Mesendoderm (in vitro differentiated cells): Measurements from ENCODE around the gene USH1G.

ENCODE experiments used
- DNase-seq: peaks from one replicate; pipeline ENCODE4 v3.0.0; 2013
- H2AK5ac ChIP-seq: 2 replicates; pipeline ENCODE4 v1.6.1; 2013; ENCODE audit warnings: low read length, inconsistent platforms
- H2BK120ac ChIP-seq: 2 replicates; pipeline ENCODE4 v1.6.1; 2013; ENCODE audit warnings: low read depth, mild to moderate bottlenecking, low read length, moderate library complexity, mixed read lengths
- H2BK15ac ChIP-seq: replicated peaks from 2 replicates; pipeline ENCODE4 v1.6.1; 2013; ENCODE audit warnings: low read depth, mild to moderate bottlenecking, moderate library complexity
- H2BK5ac ChIP-seq: 2 replicates; pipeline ENCODE4 v1.6.1; 2013; ENCODE audit warnings: low read length, inconsistent platforms
- H3K18ac ChIP-seq: 2 replicates; pipeline ENCODE4 v1.6.1; 2013; ENCODE audit warnings: mild to moderate bottlenecking, low read length, mixed read lengths
- H3K23ac ChIP-seq: one replicate; pipeline ENCODE4 v1.6.1; 2013; ENCODE audit warnings: low read length
- H3K27ac ChIP-seq: 2 replicates; pipeline ENCODE4 v1.5.1; 2013; ENCODE audit warnings: low read depth, mild to moderate bottlenecking, inconsistent platforms, low read length, moderate library complexity
- H3K27me3 ChIP-seq: 2 replicates; pipeline ENCODE4 v1.6.1; 2013; ENCODE audit warnings: low read length, control low read depth, mild to moderate bottlenecking, inconsistent platforms; ENCODE audit not compliant: insufficient read depth, poor library complexity
- H3K36me3 ChIP-seq: 2 replicates; pipeline ENCODE4 v1.6.1; 2013; ENCODE audit warnings: low read length, inconsistent platforms; ENCODE audit not compliant: control insufficient read depth, insufficient read depth
- H3K4ac ChIP-seq: one replicate; pipeline ENCODE4 v1.6.1; 2013; ENCODE audit warnings: low read depth, mild to moderate bottlenecking, low read length, moderate library complexity
- H3K4me1 ChIP-seq: 2 replicates; pipeline ENCODE4 v1.6.1; 2013; ENCODE audit warnings: low read depth, low read length, inconsistent platforms; ENCODE audit not compliant: control insufficient read depth
- H3K4me2 ChIP-seq: 2 replicates; pipeline ENCODE4 v1.6.1; 2013; ENCODE audit warnings: low read length
- H3K4me3 ChIP-seq: 2 replicates; pipeline ENCODE4 v1.5.1; 2013; ENCODE audit warnings: mild to moderate bottlenecking, low read length
- H3K56ac ChIP-seq: one replicate; pipeline ENCODE4 v1.6.1; 2013; ENCODE audit warnings: low read length
- H3K79me1 ChIP-seq: 2 replicates; pipeline ENCODE4 v1.6.1; 2013; ENCODE audit warnings: low read length, inconsistent platforms
- H3K79me2 ChIP-seq: 2 replicates; pipeline ENCODE4 v1.6.1; 2013; ENCODE audit warnings: mild to moderate bottlenecking, low read length; ENCODE audit not compliant: control insufficient read depth, insufficient read depth
- H3K9ac ChIP-seq: 2 replicates; pipeline ENCODE4 v1.6.1; 2013; ENCODE audit warnings: low read length, inconsistent platforms
- H4K5ac ChIP-seq: one replicate; pipeline ENCODE4 v1.6.1; 2013; ENCODE audit warnings: low read length
- H4K8ac ChIP-seq: one replicate; pipeline ENCODE4 v1.6.1; 2013; ENCODE audit warnings: low read depth, mild to moderate bottlenecking, control low read depth, low read length, moderate library complexity
- WGBS: extraction: QIAGEN DNeasy Blood & Tissue Kit; methylation state at CpG from one replicate; pipeline ENCODE4 v1.1.7; 2013; ENCODE audit warnings: low lambda C conversion rate, missing lambda C conversion rate; ENCODE audit not compliant: insufficient coverage; ENCODE audit errors: extremely low coverage; 5-methylcytosine and 5-hydroxymethylcytosine counted together

USH1G gene

DNA sequence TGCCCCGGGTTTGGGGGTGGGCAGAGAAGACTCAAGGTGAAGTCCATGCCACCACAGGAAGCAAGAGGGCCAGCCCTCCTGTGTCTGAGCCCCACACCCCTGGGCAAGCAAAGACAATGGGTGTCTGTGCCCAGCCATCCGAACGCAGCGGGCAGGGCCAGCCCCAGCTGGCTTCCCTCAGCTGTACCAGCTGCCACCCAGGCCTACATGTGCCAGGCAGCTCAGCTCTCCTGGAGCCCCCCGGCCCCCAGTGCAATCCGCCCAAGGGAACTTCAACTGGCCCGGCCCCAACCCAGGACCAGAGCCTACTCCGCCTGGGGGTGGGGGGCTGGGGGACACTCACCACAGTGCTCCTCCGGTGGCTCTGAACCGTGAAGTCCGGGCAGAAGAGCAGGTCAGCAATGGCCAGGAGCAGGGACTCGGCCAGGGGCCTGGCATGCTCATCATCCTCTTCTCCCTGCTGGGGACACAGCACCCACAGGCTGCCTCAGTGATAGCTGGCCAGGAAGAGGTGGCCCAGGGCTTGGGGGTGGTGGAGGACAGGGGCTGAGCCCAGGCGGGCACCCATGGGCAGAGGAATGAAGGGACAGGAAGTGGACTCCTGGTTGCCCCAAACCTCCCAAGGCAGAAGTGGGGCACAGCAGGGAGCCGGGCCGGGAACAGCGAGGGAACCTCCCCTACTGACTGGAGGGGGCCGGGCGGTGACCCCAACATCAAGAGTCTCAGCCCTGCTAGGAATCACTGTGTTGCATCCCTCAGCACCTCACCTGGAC lies 39.8 kb upstream of the USH1G start:
- no peak for DNase-seq
- Histone ChIP-seq H3K79me2 (no peaks in the 10 kb centered on the region), H3K9ac (no peak overlapping the region), H3K18ac (no peak overlapping the region), H2BK120ac (no peak overlapping the region), H4K8ac (no peak overlapping the region), H2BK15ac (no peak overlapping the region), H3K27me3 (no peaks in the 10 kb centered on the region), H3K4ac (no peak overlapping the region), H3K4me3 (no peak overlapping the region), H2BK5ac (no peak overlapping the region), H4K5ac (no peak overlapping the region), H3K4me1 (no peaks in the 10 kb centered on the region), H2AK5ac (no peak overlapping the region), H3K79me1 (no peaks in the 10 kb centered on the region), H3K4me2 (no peak overlapping the region), H3K23ac (no peak overlapping the region), H3K36me3 (no peaks in the 10 kb centered on the region), H3K27ac (no peak overlapping the region), H3K56ac (no peak overlapping the region)
- WGBS = no CpG with 5 or more reads among the region's 18 CpGs

DNA sequence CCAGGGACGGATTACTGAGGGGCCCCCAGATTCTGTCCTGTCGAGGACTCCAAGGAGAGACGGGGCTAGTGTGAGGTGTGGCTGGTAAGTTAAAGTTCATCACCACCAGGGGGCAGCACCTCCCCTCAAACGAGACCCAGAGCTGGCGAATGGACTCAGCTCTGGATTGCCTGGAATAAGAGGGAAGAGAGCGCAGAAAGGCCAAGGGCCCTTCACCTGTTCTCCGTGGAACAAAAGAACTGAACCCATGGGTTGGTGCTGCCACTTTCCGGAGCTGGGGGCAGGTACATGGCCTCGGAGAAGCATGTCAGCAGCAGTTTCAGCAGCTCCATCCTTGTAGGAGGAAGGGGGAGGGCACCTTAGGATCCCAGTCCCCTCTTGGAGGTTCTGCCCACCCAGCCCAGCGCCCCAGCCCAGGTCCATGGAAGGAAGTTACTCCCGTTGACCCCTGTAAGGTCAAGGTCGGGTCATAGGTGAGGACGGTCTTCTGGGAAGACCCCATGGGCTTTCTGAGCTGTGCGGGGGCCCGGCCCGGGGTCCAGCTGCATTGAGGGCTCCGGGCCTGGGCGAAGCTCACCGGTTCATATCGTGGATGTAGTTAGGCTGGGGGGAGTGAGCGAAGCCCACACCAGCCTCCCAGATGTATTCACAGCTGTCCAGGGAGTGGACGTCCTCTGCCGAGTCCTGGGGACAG lies 38.7 kb upstream of the USH1G start:
- Histone ChIP-seq H3K4ac (no peak overlapping the region), H3K27ac (no peak overlapping the region), H3K9ac (no peak overlapping the region), H3K79me2 (no peaks in the 10 kb centered on the region), H3K18ac (no peak overlapping the region), H4K5ac (no peak overlapping the region), H3K4me1 (no peaks in the 10 kb centered on the region), H3K79me1 (no peaks in the 10 kb centered on the region), H2AK5ac (no peak overlapping the region), H2BK120ac (no peak overlapping the region), H3K4me2 (no peak overlapping the region), H3K36me3 (no peaks in the 10 kb centered on the region), H3K56ac (no peak overlapping the region), H3K23ac (no peak overlapping the region), H4K8ac (no peak overlapping the region), H2BK5ac (no peak overlapping the region), H2BK15ac (no peak overlapping the region), H3K27me3 (no peaks in the 10 kb centered on the region), H3K4me3 (no peak overlapping the region)
- DNase-seq = peak; percentile 90
- no CpG with 5 or more reads among the region's 23 CpGs for WGBS

GRCh38 chr17:74960570-74961342 lies 37.7 kb upstream of the USH1G start:
- Histone ChIP-seq H3K56ac (no peak overlapping the region), H3K36me3 (no peaks in the 10 kb centered on the region), H3K23ac (no peak overlapping the region), H3K9ac (no peak overlapping the region), H3K27me3 (no peaks in the 10 kb centered on the region), H3K18ac (no peak overlapping the region), H3K4me1 (no peaks in the 10 kb centered on the region), H4K5ac (no peak overlapping the region), H3K4me3 (no peak overlapping the region), H2BK120ac (no peak overlapping the region), H2BK5ac (no peak overlapping the region), H3K27ac (no peak overlapping the region), H2BK15ac (no peak overlapping the region), H4K8ac (no peak overlapping the region), H3K79me1 (no peaks in the 10 kb centered on the region), H3K4ac (no peak overlapping the region), H3K4me2 (no peak overlapping the region), H2AK5ac (peak overlapping the region; percentile 69), H3K79me2 (no peaks in the 10 kb centered on the region)
- WGBS = no CpG with 5 or more reads among the region's 19 CpGs
- DNase-seq = peak; percentile 90

DNA sequence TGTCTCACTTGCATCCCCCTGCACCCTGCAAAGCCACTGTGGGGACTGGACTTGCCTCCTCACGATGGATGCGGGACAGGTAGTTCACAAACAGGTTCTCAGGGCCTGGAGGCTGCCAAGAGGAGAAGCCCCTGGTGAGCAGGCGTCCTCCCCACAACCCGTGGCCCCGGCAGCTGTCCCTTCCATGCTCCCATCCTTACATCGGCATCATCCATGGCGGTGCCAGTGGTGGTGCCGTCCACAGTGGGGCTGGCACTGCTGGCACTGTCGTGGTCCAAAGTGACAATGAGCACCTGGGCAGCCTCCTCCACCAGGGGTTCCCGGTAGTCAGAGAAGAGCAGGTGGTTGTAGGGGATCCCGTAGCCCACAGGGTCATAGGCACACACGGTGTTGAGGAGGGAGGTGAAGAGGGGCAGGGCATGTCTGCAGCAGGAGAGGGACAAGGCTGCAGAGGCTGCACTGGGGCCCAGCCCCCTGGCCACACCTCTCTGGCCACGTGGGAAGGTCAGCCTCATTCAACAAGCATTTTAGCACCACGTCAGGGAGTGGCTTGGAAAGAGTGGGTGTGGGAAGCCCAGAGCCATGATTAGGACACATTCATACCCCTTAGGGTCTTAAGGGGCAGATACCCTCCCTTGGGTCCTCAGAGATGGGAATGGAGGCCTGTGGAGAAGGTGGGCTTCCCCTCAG lies 36.9 kb upstream of the USH1G start:
- no peak for DNase-seq
- H3K27me3 ChIP-seq = no peaks in the 10 kb centered on the region
- H3K4me2 ChIP-seq = no peak overlapping the region
- no peak overlapping the region for H4K8ac ChIP-seq
- no peak overlapping the region for H3K18ac ChIP-seq
- no peak overlapping the region for H2BK120ac ChIP-seq
- WGBS = no CpG with 5 or more reads among the region's 14 CpGs
- H2BK5ac ChIP-seq = no peak overlapping the region
- no peak overlapping the region for H3K9ac ChIP-seq
- H3K56ac ChIP-seq = no peak overlapping the region
- H4K5ac ChIP-seq = no peak overlapping the region
- H3K4me1 ChIP-seq = no peaks in the 10 kb centered on the region
- no peak overlapping the region for H3K27ac ChIP-seq
- H3K79me1 ChIP-seq = no peaks in the 10 kb centered on the region
- no peak overlapping the region for H3K23ac ChIP-seq
- no peaks in the 10 kb centered on the region for H3K79me2 ChIP-seq
- H2BK15ac ChIP-seq = no peak overlapping the region
- no peaks in the 10 kb centered on the region for H3K36me3 ChIP-seq
- H3K4me3 ChIP-seq = no peak overlapping the region
- H2AK5ac ChIP-seq = no peak overlapping the region
- H3K4ac ChIP-seq = no peak overlapping the region

GRCh38 chr17:74957935-74958740 lies 35.1 kb upstream of the USH1G start:
- Histone ChIP-seq H3K23ac (no peak overlapping the region), H2BK5ac (no peak overlapping the region), H2BK120ac (no peak overlapping the region), H2BK15ac (no peak overlapping the region), H3K9ac (no peak overlapping the region), H3K18ac (no peak overlapping the region), H3K56ac (no peak overlapping the region), H3K27me3 (no peaks in the 10 kb centered on the region), H3K4ac (no peak overlapping the region), H3K36me3 (no peaks in the 10 kb centered on the region), H3K4me1 (no peaks in the 10 kb centered on the region), H3K4me3 (no peak overlapping the region), H3K27ac (no peak overlapping the region), H4K5ac (no peak overlapping the region), H3K4me2 (no peak overlapping the region), H2AK5ac (no peak overlapping the region), H3K79me2 (no peaks in the 10 kb centered on the region), H3K79me1 (no peaks in the 10 kb centered on the region), H4K8ac (no peak overlapping the region)
- DNase-seq = peak; percentile 59
- WGBS = no CpG with 5 or more reads among the region's 33 CpGs
